ENCODE data around the gene SYNM.

SYNM gene

GRCh38 chr15:99086327-99086667 is 18.6 kb upstream of the SYNM start:
- no peak for DNase-seq

- no peak for DNase-seq
These were observed 17.4 kb upstream of the SYNM start for GRCh38 chr15:99087405-99087943.

DNA sequence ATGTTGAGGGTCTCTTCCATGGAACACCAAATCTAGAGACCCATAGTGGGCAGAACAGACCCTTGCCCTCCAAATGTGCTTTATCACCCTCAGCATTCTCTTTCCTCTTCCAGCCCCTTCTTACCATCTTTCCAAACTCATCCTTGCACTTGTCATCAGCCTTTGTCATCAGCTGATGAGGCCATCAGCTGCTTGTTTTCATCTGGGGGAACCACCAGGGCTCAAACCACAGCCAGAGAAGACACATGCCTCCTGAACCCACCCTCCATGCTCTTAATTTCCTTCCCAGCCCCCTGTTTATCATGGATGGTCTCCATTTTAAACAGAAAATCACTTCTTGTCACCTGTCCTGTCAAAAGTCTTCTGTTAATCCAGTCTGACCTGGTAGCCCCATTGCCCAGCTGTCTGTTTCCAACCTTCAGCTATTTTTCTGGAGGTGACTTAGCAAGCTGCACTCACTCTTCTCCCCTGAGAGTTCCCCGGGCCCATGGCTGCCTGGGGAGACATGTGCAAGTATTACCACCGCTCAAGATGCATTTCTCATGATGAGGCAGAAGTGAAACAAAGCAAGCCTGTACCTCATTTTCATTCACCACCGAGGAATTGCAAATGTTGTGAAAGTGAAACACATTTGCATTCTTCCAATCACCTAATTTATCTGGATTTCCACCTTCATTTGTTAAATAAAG is 14.7 kb upstream of the SYNM start:
- DNase-seq: no peak

DNA sequence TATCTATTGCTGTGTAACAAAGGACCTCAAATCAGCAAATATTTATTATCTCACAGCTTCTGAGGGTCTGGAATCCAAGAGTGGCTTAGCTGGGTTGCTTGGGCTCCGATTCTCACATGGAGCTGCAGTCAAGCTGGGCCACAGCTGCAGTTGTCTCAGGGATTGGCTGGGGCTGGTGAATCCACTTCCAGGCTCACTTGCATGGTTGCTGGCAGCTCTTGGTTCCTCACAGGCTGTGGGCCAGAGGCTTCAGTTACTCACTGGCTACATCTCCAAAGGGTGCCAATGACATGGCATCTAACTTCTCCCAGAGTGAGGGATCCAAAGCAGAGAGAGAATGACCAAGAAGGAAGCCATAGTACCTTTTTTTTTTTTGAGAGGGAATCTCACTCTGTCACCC is 13.9 kb upstream of the SYNM start:
- no peak for DNase-seq

DNA sequence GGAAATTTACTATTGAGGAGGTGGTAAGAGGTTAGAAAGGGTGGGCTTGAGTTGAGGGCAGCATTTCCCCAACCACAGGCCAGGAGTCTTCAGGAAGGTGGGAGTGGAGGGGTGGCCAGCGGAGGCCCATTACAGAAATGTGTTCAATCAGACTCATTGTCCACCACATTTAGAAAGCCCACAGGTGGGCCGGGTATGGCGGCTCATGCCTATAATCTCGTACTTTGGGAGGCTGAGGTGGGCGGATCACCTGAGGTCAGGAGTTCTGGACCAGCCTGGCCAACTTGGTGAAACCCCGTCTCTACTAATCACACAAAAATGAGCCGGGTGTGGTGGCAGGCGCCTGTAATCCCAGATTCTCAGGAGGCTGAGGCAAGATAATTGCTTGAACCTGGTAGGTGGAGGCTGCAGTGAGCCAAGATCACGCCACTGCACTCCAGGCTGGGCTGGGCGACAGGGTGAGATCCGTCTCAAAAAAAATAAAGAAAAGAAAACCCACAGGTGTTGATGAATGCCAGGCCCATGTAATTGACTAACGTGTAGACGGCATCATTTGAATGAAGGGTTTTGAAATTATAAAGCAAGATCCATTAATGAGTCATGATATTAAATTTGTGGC is 12.2 kb upstream of the SYNM start:
- DNase-seq: no peak

- DNase-seq: no peak
These were observed 9.3 kb upstream of the SYNM start for GRCh38 chr15:99095626-99096025.

DNA sequence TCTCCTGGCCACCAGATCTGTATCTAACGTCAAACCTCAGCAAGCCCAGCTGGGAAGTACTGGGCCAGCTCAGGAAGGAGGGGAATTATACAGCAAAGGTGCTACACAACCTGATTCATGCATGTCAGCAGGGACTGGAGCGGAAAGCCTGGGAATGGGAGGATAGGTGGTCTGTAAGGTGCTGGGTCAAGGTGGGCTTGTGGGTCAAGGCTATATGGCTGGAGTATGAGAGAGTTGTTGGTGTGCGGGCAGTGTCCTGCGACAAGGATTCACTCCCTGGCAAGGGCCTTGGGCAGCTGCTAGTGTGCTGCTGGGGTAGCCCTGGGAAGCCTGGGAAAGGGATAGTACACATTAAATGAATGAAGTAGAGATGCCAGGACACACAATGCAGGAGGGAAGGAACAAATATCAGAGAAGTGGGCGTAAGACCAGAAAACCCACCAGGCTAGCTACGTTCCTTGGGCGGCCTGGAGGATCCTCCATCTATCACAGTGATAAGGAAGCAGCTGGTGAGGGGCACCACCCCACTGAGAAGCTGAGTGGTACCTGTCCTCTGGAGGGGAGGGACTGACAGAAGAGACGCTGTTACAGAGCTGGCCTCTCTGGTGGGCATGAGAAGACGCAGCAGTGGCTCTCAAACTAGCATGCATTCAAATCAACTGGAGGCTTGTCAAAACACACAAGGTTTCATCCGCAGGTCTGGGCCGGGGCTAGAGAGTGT is 8.5 kb upstream of the SYNM start:
- no peak for DNase-seq

DNA sequence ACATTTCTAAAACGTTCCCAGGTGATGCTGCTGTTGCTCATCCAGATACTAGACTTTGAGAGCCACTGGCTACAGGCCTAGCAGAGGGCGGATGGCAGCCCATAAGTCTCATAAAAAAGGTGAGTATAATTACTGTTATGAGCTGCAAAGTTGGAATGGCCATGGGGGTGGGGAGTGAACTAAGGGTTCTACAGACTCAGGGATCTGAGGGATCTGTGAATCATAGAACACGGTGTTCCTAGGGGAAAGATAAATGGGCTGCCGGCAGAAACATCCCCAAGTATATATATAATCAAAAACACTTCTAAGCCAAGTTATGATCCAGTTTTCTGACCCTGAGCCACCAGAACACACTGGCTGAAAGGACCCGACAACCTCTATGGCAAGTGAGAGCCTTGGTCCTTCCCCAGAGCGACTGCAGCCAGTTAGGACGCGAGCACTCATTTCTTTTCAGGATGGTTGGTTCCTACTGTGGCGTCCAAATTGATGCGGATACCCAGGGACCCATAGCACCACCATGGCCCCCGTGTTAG is 7.9 kb upstream of the SYNM start:
- DNase-seq: no peak

GRCh38 chr15:99097441-99098410 is 7.2 kb upstream of the SYNM start:
- no peak for DNase-seq

DNA sequence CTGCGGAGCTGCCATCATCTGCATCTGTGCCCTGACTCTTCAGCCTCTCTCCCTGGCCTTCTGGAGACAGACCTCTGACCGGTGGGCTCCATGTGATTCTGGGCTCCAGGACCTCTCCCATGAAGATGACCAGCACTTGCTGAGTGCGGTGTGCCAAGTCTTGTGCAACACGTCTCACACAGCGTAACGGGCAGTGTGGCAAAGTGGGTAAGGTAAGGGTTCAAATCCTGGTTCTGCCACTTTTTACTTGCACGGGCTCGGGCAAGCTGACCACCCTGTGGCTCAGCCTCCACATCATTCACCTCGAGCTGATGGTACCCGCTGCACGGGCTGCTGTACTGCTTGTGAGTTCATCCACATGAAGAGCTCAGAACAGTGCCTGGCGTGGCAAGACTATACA is 6.5 kb upstream of the SYNM start:
- no peak for DNase-seq

DNA sequence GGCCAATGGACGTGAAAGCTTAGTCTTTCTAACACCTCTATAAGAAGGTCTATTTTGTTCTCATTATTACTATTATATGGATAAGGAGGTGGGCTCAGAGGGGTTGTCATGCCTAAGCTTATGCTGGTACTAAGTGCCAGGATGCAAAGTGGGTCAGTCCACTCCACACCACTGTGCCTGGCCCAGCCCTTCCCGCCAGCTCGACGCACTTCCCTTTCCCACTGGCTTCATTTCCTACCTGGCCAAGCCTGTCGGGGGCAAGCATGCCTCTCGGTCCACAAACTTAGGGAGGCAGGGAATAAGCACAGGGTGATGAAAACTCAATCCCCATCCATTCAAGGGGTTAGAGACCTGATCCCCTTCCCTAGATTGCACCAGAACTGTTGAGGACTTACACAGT is 5.9 kb upstream of the SYNM start:
- DNase-seq: no peak

DNA sequence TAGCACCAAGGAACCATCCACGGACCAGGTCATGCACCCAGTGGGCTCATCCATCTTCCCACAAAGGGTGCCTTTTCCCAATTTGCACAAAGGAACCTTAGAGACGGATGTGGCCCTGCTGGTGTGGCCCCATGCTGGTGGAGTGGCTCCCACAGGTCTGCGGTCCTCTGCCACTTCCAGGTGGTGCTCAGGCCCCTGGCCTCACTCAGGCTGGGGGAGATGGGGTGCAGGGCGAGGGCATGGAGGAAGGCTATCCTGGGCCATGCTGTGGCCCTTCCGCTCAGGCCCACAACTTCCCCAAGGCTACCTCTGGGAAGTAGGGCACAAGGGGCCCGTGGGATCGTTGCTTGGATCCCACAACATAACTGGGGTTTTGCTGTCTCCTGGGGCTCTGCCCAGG is 5.2 kb upstream of the SYNM start:
- DNase-seq: no peak

DNA sequence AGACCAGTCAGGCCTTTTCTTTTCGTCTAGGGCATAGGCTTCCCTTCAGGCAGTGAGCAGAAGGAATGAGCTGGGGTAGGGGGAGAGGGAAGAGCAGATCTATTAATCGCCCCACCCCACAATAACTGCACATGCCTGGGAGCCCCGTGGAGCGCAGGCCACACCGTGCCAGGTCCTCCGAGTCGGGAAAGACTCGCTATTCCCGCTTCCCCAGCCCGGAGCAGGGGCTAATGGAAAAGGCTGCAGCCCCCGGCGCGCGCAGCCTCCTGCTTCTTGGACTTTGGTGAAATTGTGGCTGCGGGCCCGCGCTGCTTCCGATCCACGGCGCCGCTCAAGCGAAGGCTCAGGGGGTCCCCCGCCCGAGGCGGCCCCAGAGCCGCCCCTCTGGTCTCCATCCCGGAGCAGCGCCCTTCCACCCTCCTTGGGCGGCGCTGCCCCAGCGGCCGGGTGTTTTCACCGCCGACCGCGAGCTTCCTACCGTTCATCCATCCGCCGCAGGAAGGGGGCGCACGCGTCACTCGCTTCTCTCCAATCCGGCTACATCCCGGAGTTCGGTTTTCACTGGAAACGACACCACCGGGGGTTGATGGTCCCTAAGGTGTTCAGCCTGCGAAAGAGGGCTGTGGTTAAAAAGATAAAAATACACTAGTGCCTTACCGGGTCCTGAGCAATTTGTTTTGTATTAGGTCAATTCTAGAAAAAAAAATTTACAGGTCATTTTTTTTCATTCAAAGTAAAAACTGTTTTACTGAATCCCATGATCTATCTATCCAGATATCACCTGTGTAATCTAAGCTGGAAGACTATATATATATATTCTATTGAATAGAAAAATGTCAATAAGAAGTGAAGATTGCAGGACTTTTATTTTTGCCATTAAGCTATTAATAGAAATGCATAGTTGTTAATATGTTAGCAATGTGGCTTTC is 4.4 kb upstream of the SYNM start:
- peak; percentile 67 for DNase-seq

- DNase-seq: no peak
These were observed 3.4 kb upstream of the SYNM start for GRCh38 chr15:99101501-99101900.

DNA sequence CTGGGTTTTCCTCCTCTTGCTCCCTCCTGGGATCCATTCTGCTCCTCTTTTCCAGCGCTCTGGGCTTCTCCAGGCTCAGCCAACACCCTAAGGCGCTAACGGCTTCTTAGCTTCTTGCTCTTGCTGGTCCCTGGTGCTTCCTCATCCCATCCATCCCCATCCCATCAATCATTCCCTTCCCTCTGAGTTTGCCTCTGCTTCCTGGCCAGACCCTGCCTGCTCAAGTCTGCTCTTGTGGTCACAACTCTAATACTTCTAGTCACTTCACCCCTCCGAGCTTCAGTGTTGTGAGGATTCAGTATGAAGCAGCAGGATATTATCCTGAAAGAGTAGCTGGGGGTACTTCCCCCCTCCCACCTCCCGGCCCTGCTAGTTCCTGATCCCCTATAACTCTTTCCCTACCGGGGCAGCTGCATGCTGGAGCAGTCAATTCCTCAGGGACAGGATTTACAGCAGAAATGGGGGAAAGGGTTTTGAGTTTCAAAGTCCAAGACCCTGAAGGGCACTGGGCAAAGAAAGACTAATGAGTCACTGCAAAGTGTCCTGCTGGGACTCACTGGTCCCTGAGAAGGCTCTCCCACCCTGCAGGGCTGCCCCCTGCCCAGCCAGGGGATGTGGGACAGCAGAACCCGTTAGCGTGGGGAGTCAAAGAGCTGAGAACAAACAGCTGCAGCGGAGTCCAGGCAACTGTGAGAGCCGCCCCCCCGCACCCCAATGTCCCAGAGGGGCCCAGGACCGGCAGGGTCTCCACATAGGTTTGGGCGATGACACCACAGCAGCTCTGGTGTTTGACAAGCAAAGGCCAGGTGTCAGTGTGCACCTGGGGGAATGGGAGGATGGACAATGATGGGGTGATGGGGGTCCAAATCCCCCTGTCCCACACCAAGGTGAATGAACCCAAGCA is 2.3 kb upstream of the SYNM start:
- no peak for DNase-seq

DNA sequence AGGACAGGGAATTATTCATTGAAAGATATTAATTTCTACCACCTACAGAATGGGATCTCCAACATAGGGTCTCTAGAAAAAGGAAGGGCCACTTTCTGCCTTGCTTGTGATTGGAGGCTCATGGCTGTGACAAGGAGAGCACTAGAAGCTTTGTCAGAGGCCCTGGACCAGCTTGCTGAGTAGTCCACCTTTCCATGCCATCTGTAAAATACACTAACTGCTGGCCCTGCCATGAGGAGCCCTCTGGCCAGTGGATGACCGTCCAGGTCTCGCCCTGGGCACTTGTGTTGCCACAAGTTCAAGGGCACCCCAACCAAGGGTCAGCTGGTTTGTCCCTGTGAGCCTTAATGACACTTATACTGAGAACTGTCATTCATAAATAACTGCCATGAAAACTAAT is 1.6 kb upstream of the SYNM start:
- no peak for DNase-seq

- peak; percentile 79 for DNase-seq
These were observed 848 bp downstream of the SYNM start for GRCh38 chr15:99105514-99106341.

GRCh38 chr15:99106417-99107220 is 1.7 kb downstream of the SYNM start:
- DNase-seq: no peak

DNA sequence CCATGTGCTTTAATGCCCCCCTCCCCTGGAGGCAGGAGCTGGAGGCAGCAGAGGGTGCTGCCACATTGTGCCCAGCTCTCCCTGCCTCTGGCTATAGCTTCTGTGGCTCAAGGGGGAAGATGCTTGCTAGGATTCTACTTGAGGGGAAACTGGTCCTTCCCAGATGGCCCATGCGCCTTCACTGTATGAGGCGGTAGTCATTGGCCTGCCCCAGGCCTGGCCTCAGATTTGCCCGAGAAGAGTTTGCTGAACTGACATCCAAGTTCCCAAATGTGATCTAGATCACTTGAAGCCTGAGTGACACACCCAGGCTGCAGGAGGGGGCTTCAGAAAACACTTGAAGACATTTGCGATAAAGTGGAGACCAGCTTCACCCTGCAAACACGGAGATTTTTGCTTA is 4.1 kb downstream of the SYNM start:
- no peak for DNase-seq

All from NCI-H2171 treated with DMSO at 0.1 percent for 48 hours (cell line).